SU-DHL-6 (cell line): ENCODE data around the gene BNC2.

Source experiments
- H2AFZ ChIP-seq: fragments of 200-600 bp; sonication (generic); 2 replicates; pipeline ENCODE4 v1.6.1; 2014; ENCODE audit warnings: low read depth, mild to moderate bottlenecking, moderate library complexity, mixed read lengths, antibody characterized with exemption, low read length; ENCODE audit not compliant: severe bottlenecking
- H3F3A ChIP-seq: fragments of 200-600 bp; shearing (Covaris generic); 2 replicates; pipeline ENCODE4 v1.6.0; 2016; ENCODE audit warnings: antibody characterized with exemption, mild to moderate bottlenecking; ENCODE audit not compliant: insufficient read depth
- H3K27ac ChIP-seq: fragments of 200-600 bp; sonication (generic); 2 replicates; pipeline ENCODE4 v1.5.1; 2016; ENCODE audit warnings: low read depth, mild to moderate bottlenecking, low read length, moderate library complexity, mixed read lengths
- H3K27me3 ChIP-seq: fragments of 200-600 bp; sonication (generic), shearing (Covaris generic); 2 replicates; pipeline ENCODE4 v1.6.0; 2014; ENCODE audit warnings: mild to moderate bottlenecking, low read length
- H3K36me3 ChIP-seq: fragments of 200-600 bp; sonication (generic); 2 replicates; pipeline ENCODE4 v1.6.1; 2014; ENCODE audit warnings: mild to moderate bottlenecking, low read length, mixed read lengths
- H3K4me2 ChIP-seq: fragments of 300-600, 200-600 bp; shearing (Covaris generic), sonication (generic); 2 replicates; pipeline ENCODE4 v1.6.0; 2014; ENCODE audit warnings: low read length, low read depth, mild to moderate bottlenecking; ENCODE audit not compliant: poor library complexity, severe bottlenecking
- H3K4me3 ChIP-seq: fragments of 200-600 bp; sonication (generic); 2 replicates; pipeline ENCODE4 v1.5.1; 2014; ENCODE audit warnings: antibody characterized with exemption, low read length, mild to moderate bottlenecking, mixed read lengths; ENCODE audit not compliant: insufficient read depth, poor library complexity, severe bottlenecking
- H3K79me2 ChIP-seq: fragments of 200-600 bp; sonication (generic); 2 replicates; pipeline ENCODE4 v1.6.1; 2014; ENCODE audit warnings: mild to moderate bottlenecking, low read length, moderate library complexity; ENCODE audit not compliant: insufficient read depth
- H3K9ac ChIP-seq: fragments of 200-600 bp; sonication (generic); 2 replicates; pipeline ENCODE4 v1.7.0; 2014; ENCODE audit warnings: mild to moderate bottlenecking, low read length
- H3K9me2 ChIP-seq: fragments of 200-600 bp; sonication (generic); replicated peaks from 2 replicates; pipeline ENCODE4 v1.6.1; 2014; ENCODE audit warnings: low read length; ENCODE audit not compliant: insufficient read depth
- H3K9me3 ChIP-seq: fragments of 200-600 bp; sonication (generic); 2 replicates; pipeline ENCODE4 v1.6.1; 2014; ENCODE audit warnings: low read length, mixed read lengths; ENCODE audit not compliant: insufficient read depth
- H4K20me1 ChIP-seq: fragments of 200-600 bp; sonication (generic); 2 replicates; pipeline ENCODE4 v1.6.1; 2014; ENCODE audit warnings: low read depth, mild to moderate bottlenecking, antibody characterized with exemption, low read length, moderate library complexity, mixed read lengths
- EZH2phosphoT487 ChIP-seq: fragments of 200-600 bp; sonication (generic), shearing (Covaris generic); conservative IDR thresholded peaks from 2 replicates; pipeline ENCODE4 v1.6.1; 2018; ENCODE audit warnings: mild to moderate bottlenecking, antibody characterized with exemption, low read length, moderate library complexity, mixed read lengths
- TF ChIP-seq, protein P1 (sequence below): fragments of 200-600 bp; sonication (generic); IDR thresholded peaks from one replicate; pipeline ENCODE4 v1.5.1; 2017; ENCODE audit warnings: antibody characterized with exemption, mild to moderate bottlenecking, low read length, moderate library complexity; ENCODE audit not compliant: insufficient read depth, poor library complexity, severe bottlenecking

Gene BNC2

GRCh38 chr9:16879416-16879815 is 8.9 kb upstream of the BNC2 start:
- no peaks in the 10 kb centered on the region for H3K27me3 ChIP-seq
- no peaks in the 10 kb centered on the region for H3F3A ChIP-seq
- H3K4me3 ChIP-seq: no peak overlapping the region
- no peaks in the 10 kb centered on the region for H3K36me3 ChIP-seq
- no peaks in the 10 kb centered on the region for H3K9me2 ChIP-seq
- TF ChIP-seq, protein P1, sequence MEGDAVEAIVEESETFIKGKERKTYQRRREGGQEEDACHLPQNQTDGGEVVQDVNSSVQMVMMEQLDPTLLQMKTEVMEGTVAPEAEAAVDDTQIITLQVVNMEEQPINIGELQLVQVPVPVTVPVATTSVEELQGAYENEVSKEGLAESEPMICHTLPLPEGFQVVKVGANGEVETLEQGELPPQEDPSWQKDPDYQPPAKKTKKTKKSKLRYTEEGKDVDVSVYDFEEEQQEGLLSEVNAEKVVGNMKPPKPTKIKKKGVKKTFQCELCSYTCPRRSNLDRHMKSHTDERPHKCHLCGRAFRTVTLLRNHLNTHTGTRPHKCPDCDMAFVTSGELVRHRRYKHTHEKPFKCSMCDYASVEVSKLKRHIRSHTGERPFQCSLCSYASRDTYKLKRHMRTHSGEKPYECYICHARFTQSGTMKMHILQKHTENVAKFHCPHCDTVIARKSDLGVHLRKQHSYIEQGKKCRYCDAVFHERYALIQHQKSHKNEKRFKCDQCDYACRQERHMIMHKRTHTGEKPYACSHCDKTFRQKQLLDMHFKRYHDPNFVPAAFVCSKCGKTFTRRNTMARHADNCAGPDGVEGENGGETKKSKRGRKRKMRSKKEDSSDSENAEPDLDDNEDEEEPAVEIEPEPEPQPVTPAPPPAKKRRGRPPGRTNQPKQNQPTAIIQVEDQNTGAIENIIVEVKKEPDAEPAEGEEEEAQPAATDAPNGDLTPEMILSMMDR: no peak
- no peak for TF ChIP-seq EZH2phosphoT487
- no peak overlapping the region for H2AFZ ChIP-seq
- H3K4me2 ChIP-seq: no peak overlapping the region
- H4K20me1 ChIP-seq: no peaks in the 10 kb centered on the region
- H3K27ac ChIP-seq: no peak overlapping the region
- no peak overlapping the region for H3K9ac ChIP-seq
- H3K9me3 ChIP-seq: no peaks in the 10 kb centered on the region; the same call in 1 of the 2 replicates
- H3K79me2 ChIP-seq: no peaks in the 10 kb centered on the region

GRCh38 chr9:16877256-16877655 is 6.8 kb upstream of the BNC2 start:
- Histone ChIP-seq H3K79me2 (no peaks in the 10 kb centered on the region), H3K9me3 (no peaks in the 10 kb centered on the region), H2AFZ (no peak overlapping the region), H3K36me3 (no peaks in the 10 kb centered on the region), H4K20me1 (no peaks in the 10 kb centered on the region), H3K4me3 (no peak overlapping the region), H3K9me2 (no peaks in the 10 kb centered on the region), H3K4me2 (no peak overlapping the region), H3F3A (no peaks in the 10 kb centered on the region), H3K27ac (no peak overlapping the region), H3K27me3 (no peaks in the 10 kb centered on the region), H3K9ac (no peak overlapping the region)
- no peak for TF ChIP-seq EZH2phosphoT487
- TF ChIP-seq, protein P1: no peak

- H3K4me3 ChIP-seq: no peak overlapping the region
- no peaks in the 10 kb centered on the region for H3K79me2 ChIP-seq
- H3K4me2 ChIP-seq: no peak overlapping the region
- H4K20me1 ChIP-seq: no peaks in the 10 kb centered on the region
- no peaks in the 10 kb centered on the region for H3K27me3 ChIP-seq
- no peak overlapping the region for H2AFZ ChIP-seq
- H3K27ac ChIP-seq: no peak overlapping the region
- no peak overlapping the region for H3K9ac ChIP-seq
- TF ChIP-seq, protein P1: no peak
- no peak for TF ChIP-seq EZH2phosphoT487
- no peaks in the 10 kb centered on the region for H3K9me2 ChIP-seq
- H3F3A ChIP-seq: no peaks in the 10 kb centered on the region
- H3K36me3 ChIP-seq: no peaks in the 10 kb centered on the region
- no peaks in the 10 kb centered on the region for H3K9me3 ChIP-seq
Measured at GRCh38 chr9:16873126-16873802, 2.8 kb upstream of the BNC2 start.
